T-helper 9 cell (primary cell): ENCODE data around the gene KLF13.

Experiments used
- DNase-seq: peaks from one replicate; pipeline ENCODE4 v3.0.0-alpha.2; 2020

The KLF13 gene

DNA sequence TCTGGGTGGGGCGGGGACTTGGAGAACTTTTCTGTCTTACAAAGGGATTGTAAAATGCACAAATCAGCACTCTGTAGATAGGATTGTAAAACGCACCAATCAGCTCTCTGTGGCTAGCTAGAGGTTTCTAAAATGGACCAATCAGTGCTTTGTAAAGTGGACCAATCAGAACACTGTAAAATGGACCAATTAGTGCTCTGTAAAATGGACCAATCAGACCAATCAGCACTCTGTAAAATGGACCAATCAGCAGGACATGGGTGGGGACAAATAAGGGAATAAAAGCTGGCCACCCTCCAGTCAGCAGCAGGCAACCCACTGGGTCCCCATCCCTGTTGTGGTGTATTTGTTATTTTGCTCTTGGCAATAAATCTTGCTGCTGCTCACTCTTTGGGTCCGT is 77.7 kb downstream of the KLF13 start:
- DNase-seq = no peak

DNA sequence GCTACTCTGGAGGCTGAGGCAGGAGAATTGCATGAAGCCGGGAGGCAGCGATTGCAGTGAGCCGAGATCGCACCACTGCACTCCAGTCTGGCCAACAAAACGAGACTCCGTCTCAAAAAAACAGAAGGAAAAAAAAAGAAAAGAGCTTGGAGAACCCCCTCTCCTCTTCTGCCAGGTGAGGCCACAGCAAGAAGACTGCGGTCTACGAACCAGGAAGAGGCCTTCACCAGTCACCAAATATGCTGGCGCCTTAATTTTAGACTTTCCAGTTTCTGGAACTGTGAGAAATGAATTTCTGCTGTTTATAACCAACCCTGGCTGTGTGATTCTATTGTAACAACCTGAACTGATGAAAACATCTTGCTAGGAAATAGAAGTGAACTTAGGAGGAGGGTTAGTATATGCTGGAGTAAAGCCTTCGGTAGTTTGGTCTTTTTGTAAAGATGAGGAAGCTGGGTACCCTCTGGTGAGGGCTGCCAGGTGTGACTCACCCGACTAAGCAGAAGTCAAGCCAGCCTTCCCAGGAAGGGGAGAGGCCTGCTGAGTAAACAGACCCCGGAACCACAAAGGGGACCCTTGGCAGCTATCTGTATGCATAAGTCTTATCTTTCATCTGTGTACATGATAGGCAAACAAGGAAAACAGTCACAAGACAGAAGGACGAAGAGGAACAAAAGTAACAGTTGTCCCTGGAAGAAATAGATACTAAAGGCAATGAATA is 78.7 kb downstream of the KLF13 start:
- no peak for DNase-seq

DNA sequence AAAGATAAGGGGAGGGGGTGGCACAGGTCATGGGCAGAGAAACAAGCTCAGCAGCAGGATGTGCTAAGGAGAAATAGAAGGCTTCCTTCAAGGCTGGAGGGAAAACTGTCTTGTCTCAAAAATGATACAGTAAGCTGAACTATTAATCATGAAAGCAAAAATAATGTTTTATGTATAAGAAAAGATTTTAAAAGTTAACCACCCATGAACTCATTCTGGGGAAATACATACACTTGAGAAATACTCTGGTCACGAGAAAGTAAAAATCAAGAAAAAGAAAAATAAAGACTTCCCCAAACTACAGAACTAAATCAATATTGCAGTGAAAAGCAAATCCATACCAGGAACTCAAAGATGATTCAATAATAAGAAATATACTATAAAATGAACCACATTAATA is 80.7 kb downstream of the KLF13 start:
- no peak for DNase-seq

DNA sequence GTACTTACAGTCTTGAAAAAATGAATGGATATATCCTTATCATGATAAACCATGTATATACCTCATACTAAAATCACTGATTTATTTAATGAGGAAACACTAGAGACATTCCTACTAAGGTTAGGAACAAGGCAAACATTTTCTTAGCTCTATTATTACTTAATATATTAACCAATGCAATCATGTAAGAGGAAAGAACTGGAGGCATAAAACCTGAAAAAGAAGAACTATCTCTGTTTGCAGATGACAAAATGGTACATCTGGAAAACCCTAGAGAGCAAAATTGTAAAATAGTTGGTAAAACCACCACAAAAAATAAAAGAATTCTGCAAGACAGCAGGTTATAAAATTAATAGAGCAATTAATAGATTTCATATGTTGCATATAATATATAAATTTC is 81.2 kb downstream of the KLF13 start:
- no peak for DNase-seq

DNA sequence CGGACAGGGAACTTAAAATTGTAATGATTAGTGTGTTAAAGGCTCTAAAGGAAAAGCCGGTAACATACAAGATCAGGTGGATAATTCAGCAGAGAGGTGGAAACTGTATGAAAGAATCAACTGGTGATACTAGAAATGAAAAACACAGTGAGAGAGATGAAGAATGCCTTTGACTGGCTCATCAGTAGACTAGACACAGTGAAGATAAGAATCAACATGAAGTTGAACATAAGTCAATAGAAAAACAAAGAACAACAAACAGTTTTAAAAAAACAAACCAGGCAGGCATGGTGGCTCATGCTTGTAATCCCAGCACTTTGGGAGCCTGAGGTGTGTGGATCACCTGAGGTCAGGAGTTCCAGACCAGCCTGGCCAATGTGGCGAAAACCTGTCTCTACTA is 82.1 kb downstream of the KLF13 start:
- no peak for DNase-seq

DNA sequence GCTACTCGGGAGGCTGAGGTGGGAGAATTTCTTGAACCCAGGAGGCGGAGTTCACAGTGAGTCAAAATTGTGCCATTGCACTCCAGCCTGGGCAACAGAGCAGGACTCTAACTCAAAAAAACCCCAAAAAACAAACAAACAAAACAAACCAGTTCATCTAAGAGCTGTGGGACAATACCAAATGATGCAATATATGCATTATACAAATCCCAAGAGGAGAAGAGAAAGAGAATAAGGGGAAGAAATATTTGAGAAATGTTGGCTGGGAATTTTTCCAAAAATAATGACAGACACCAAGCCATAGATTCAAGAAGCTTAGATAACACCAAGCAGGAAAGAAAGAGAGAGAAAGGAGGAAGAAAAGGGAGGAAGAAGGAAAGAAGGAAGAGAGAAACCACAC is 82.5 kb downstream of the KLF13 start:
- DNase-seq = no peak

DNA sequence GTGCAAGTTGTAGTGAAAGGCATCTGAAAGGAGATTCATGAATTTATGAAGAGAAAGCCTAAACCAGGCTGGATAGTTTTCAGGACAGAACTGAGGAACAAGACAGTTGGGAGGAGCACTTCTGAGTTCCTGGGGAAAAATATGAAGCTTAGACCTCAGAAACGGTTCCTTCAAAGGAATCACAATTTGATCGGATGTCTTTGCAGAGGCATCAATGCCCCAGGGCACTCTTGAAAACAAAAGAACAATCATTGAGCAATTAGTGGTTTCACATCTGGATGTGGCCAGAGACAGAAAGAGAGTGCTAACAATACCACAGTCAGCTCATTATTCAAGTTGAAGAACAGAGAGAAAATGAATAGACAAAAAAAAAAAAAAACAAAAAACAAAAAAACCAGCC is 86.2 kb downstream of the KLF13 start:
- no peak for DNase-seq

DNA sequence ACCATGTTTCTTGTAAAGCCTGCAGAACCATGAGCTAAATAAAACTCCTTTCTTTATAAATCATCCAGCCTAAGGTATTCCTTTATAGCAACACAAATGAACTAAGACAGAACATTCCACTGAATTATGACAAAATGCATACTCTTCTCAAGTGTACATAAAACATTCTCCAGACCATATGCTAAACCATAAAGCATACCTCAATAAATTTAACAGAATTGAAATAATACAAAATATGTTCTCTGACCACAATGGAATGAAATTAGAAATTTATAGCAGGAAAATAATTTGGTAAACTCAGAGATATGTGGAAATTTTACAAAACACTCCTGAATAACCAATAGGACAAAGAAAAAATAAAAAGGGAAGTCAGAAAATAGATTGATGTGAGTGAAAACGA is 88.6 kb downstream of the KLF13 start:
- DNase-seq = no peak

DNA sequence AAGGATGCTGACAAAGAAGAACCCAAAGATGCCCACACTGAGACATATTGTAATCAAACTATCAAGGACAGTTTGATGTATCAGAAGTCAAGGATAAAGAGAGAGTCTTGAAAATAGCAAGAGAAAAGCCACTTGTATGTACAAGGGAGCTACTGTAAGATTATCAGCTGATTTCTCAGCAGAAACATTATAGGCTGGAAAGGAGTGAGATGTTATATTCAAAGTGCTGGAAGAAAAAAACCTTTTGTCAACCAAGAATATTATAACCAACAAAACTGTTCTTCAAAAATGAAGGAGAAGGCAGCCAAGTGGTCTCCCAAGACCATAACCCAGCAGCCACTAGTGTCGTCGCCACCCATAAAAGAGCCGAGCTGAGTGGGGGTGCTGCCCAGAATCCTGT is 93.2 kb downstream of the KLF13 start:
- DNase-seq = no peak

DNA sequence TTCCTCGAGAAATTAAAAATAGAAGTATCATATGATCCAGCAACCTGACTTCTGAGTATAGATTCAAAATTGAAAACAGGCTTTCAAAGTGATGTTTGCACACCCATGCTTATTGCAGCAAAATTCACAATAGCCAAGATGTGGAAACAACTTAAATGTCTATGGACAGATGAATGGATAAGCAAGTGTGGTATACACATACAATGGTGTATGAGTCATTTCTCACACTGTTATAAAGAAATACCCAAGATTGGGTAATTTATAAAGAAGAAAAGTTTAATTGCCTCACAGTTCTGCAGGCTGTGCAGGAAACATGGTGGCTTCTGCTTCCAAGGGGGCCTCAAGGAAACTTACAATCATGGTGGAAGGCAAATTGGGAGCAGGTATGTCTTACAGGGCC is 100.8 kb downstream of the KLF13 start:
- no peak for DNase-seq
